ENCODE measurements around the gene SEC63. TPM values are rescaled to one million over a fixed set of nuclear protein-coding genes. Genes with fewer than 3 reads are reported as not detected.
"Not testable (repeated sequence)": the region's sequence is repeated elsewhere in the genome, so short reads cannot be mapped to it uniquely, and the experiment has no call there.

Gene SEC63
- polyA plus RNA-seq (2013, experiment 1 of 2): 55.1 TPM
- 49.1 TPM for polyA plus RNA-seq (2013, experiment 2 of 2)

GRCh38 chr6:107957909-107958688 is at the start of gene SEC63:
TSS of gene SEC63 (minus strand) at chr6:107958208. CDS start at chr6:107958009, 199 bp downstream.
- H3K36me3 ChIP-seq (ENCODE audit: insufficient read depth, low read length): peaks cover 4% of the 10 kb centered on the region; the same call in 1 of the 2 replicates
- WGBS: under 1% methylated on average over 69 of the region's 69 CpGs
- peaks cover 16% of the 10 kb centered on the region for H3K4me1 ChIP-seq (ENCODE audit: insufficient read depth, low read length)
- H3K4me3 ChIP-seq (ENCODE audit: low read length): peak within 1 kb of the TSS; percentile 99
- peak within 1 kb of the TSS; percentile 95 for H3K9ac ChIP-seq (ENCODE audit: low read depth, low read length)
- no peaks in the 10 kb centered on the region for H3K27me3 ChIP-seq (ENCODE audit: insufficient read depth, low read length)
- H3K27ac ChIP-seq (ENCODE audit: low read depth, low read length): peak within 1 kb of the TSS; percentile 83
- no peaks in the 10 kb centered on the region for H3K9me3 ChIP-seq (ENCODE audit: insufficient read depth, low read depth, low read length)

- Histone ChIP-seq H3K4me3 (ENCODE audit: low read length) (no peak overlapping the region), H3K27ac (ENCODE audit: low read depth, low read length) (no peak overlapping the region), H3K27me3 (ENCODE audit: insufficient read depth, low read length) (no peaks in the 10 kb centered on the region), H3K36me3 (ENCODE audit: insufficient read depth, low read length) (no peaks in the 10 kb centered on the region), H3K9me3 (ENCODE audit: insufficient read depth, low read depth, low read length) (peaks cover 12% of the 10 kb centered on the region; the same call in 1 of the 2 replicates), H3K9ac (ENCODE audit: low read depth, low read length) (no peak overlapping the region), H3K4me1 (ENCODE audit: insufficient read depth, low read length) (no peaks in the 10 kb centered on the region; the same call in 1 of the 2 replicates)
- 75% methylated on average over 2 of the region's 3 CpGs for WGBS
These were observed 48.0 kb upstream of the SEC63 start for GRCh38 chr6:108005961-108006360.

GRCh38 chr6:108004861-108005260 is 46.9 kb upstream of the SEC63 start:
- H3K9ac ChIP-seq (ENCODE audit: low read depth, low read length): no peak overlapping the region
- 94% methylated on average over 15 of the region's 15 CpGs for WGBS
- no peaks in the 10 kb centered on the region for H3K27me3 ChIP-seq (ENCODE audit: insufficient read depth, low read length)
- H3K36me3 ChIP-seq (ENCODE audit: insufficient read depth, low read length): no peaks in the 10 kb centered on the region
- H3K4me1 ChIP-seq (ENCODE audit: insufficient read depth, low read length): no peaks in the 10 kb centered on the region; the same call in 1 of the 2 replicates
- peaks cover 8% of the 10 kb centered on the region; the same call in 1 of the 2 replicates for H3K9me3 ChIP-seq (ENCODE audit: insufficient read depth, low read depth, low read length)
- H3K27ac ChIP-seq (ENCODE audit: low read depth, low read length): no peak overlapping the region
- no peak overlapping the region for H3K4me3 ChIP-seq (ENCODE audit: low read length)

GRCh38 chr6:108002365-108003221 is 44.6 kb upstream of the SEC63 start:
- WGBS: 43% methylated on average over 8 of the region's 9 CpGs
- no peaks in the 10 kb centered on the region for H3K9me3 ChIP-seq (ENCODE audit: insufficient read depth, low read depth, low read length)
- H3K36me3 ChIP-seq (ENCODE audit: insufficient read depth, low read length): no peaks in the 10 kb centered on the region
- no peak overlapping the region for H3K4me3 ChIP-seq (ENCODE audit: low read length)
- peaks cover 8% of the 10 kb centered on the region; the same call in 1 of the 2 replicates for H3K4me1 ChIP-seq (ENCODE audit: insufficient read depth, low read length)
- H3K9ac ChIP-seq (ENCODE audit: low read depth, low read length): no peak overlapping the region
- H3K27me3 ChIP-seq (ENCODE audit: insufficient read depth, low read length): no peaks in the 10 kb centered on the region
- no peak overlapping the region for H3K27ac ChIP-seq (ENCODE audit: low read depth, low read length)

- peaks cover 8% of the 10 kb centered on the region; the same call in 1 of the 2 replicates for H3K4me1 ChIP-seq (ENCODE audit: insufficient read depth, low read length)
- no peak overlapping the region for H3K27ac ChIP-seq (ENCODE audit: low read depth, low read length)
- H3K9me3 ChIP-seq (ENCODE audit: insufficient read depth, low read depth, low read length): no peaks in the 10 kb centered on the region
- H3K27me3 ChIP-seq (ENCODE audit: insufficient read depth, low read length): no peaks in the 10 kb centered on the region
- 89% methylated on average over 6 of the region's 7 CpGs for WGBS
- no peaks in the 10 kb centered on the region for H3K36me3 ChIP-seq (ENCODE audit: insufficient read depth, low read length)
- H3K4me3 ChIP-seq (ENCODE audit: low read length): no peak overlapping the region
- no peak overlapping the region for H3K9ac ChIP-seq (ENCODE audit: low read depth, low read length)
These were observed 43.8 kb upstream of the SEC63 start for GRCh38 chr6:108001696-108002231.

GRCh38 chr6:108000259-108000658 is 42.3 kb upstream of the SEC63 start:
- H3K27me3 ChIP-seq (ENCODE audit: insufficient read depth, low read length): not testable (repeated sequence)

GRCh38 chr6:107999341-107999740 is 41.3 kb upstream of the SEC63 start:
- H3K4me1 ChIP-seq (ENCODE audit: insufficient read depth, low read length): peaks cover 8% of the 10 kb centered on the region; the same call in 1 of the 2 replicates
- no peak overlapping the region for H3K4me3 ChIP-seq (ENCODE audit: low read length)
- H3K9ac ChIP-seq (ENCODE audit: low read depth, low read length): no peak overlapping the region
- no peaks in the 10 kb centered on the region for H3K36me3 ChIP-seq (ENCODE audit: insufficient read depth, low read length)
- H3K27me3 ChIP-seq (ENCODE audit: insufficient read depth, low read length): no peaks in the 10 kb centered on the region
- no peaks in the 10 kb centered on the region for H3K9me3 ChIP-seq (ENCODE audit: insufficient read depth, low read depth, low read length)
- H3K27ac ChIP-seq (ENCODE audit: low read depth, low read length): no peak overlapping the region

More at GRCh38 chr6:108000259-108000658, 42.3 kb upstream of the SEC63 start:
- WGBS: 94% methylated on average over 5 of the region's 5 CpGs
- not testable (repeated sequence) for H3K27ac ChIP-seq (ENCODE audit: low read depth, low read length); H3K4me3 ChIP-seq (ENCODE audit: low read length); H3K36me3 ChIP-seq (ENCODE audit: insufficient read depth, low read length); H3K4me1 ChIP-seq (ENCODE audit: insufficient read depth, low read length); H3K9ac ChIP-seq (ENCODE audit: low read depth, low read length); H3K9me3 ChIP-seq (ENCODE audit: insufficient read depth, low read depth, low read length)

GRCh38 chr6:107991772-107992550 is 34.0 kb upstream of the SEC63 start:
- no peaks in the 10 kb centered on the region for H3K27me3 ChIP-seq (ENCODE audit: insufficient read depth, low read length)
- peaks cover 50% of the 10 kb centered on the region for H3K4me1 ChIP-seq (ENCODE audit: insufficient read depth, low read length)
- no peaks in the 10 kb centered on the region for H3K9me3 ChIP-seq (ENCODE audit: insufficient read depth, low read depth, low read length)
- no peak overlapping the region for H3K9ac ChIP-seq (ENCODE audit: low read depth, low read length)
- 82% methylated on average over 9 of the region's 9 CpGs for WGBS
- H3K27ac ChIP-seq (ENCODE audit: low read depth, low read length): no peak overlapping the region
- H3K4me3 ChIP-seq (ENCODE audit: low read length): no peak overlapping the region
- no peaks in the 10 kb centered on the region for H3K36me3 ChIP-seq (ENCODE audit: insufficient read depth, low read length)

- Histone ChIP-seq H3K9me3 (ENCODE audit: insufficient read depth, low read depth, low read length) (no peaks in the 10 kb centered on the region), H3K4me1 (ENCODE audit: insufficient read depth, low read length) (peaks cover 52% of the 10 kb centered on the region), H3K27me3 (ENCODE audit: insufficient read depth, low read length) (no peaks in the 10 kb centered on the region), H3K9ac (ENCODE audit: low read depth, low read length) (no peak overlapping the region), H3K4me3 (ENCODE audit: low read length) (no peak overlapping the region), H3K36me3 (ENCODE audit: insufficient read depth, low read length) (no peaks in the 10 kb centered on the region), H3K27ac (ENCODE audit: low read depth, low read length) (no peak overlapping the region)
- WGBS: 91% methylated on average over 3 of the region's 4 CpGs
These were observed 33.1 kb upstream of the SEC63 start for GRCh38 chr6:107991061-107991460.

- H3K27ac ChIP-seq (ENCODE audit: low read depth, low read length); H3K9ac ChIP-seq (ENCODE audit: low read depth, low read length); H3K9me3 ChIP-seq (ENCODE audit: insufficient read depth, low read depth, low read length); H3K27me3 ChIP-seq (ENCODE audit: insufficient read depth, low read length); H3K4me3 ChIP-seq (ENCODE audit: low read length); H3K36me3 ChIP-seq (ENCODE audit: insufficient read depth, low read length): not testable (repeated sequence)
- WGBS: 85% methylated on average over 8 of the region's 8 CpGs
- peaks cover 52% of the 10 kb centered on the region for H3K4me1 ChIP-seq (ENCODE audit: insufficient read depth, low read length)
These were observed 32.6 kb upstream of the SEC63 start for GRCh38 chr6:107990587-107990986.
